WTC11 (cell line): ENCODE measurements around the gene DMXL1. TPM values are rescaled to one million over a fixed set of nuclear protein-coding genes. Genes with fewer than 3 reads are reported as not detected.

Source experiments
- ATAC-seq: fragments of 200-7000 bp; cut with Tn5 transposase; 2 replicates; pipeline ENCODE4 v1.10.0; 2021; ENCODE audit warnings: mild to moderate bottlenecking, moderate library complexity
- CTCF ChIA-PET: fragments of 300-600 bp; sonication (Branson Sonifier 250); formaldehyde crosslinking; loops from one replicate; lab custom pipeline; 2021; ENCODE audit warnings: antibody characterized with exemption; lab: Charles Lee
- POLR2A ChIA-PET: fragments of 350-600 bp; sonication (Branson Sonifier 250); formaldehyde crosslinking; loops from one replicate; lab custom pipeline; 2021; ENCODE audit warnings: antibody characterized with exemption; lab: Charles Lee
- DNase-seq: peaks from one replicate; pipeline ENCODE4 v3.0.0; 2021; ENCODE audit warnings: low spot score
- H3K27ac Mint-ChIP-seq: 2 replicates; pipeline ENCODE4 v1.8.0; 2021; ENCODE audit warnings: mixed read lengths
- H3K27me3 Mint-ChIP-seq: 2 replicates; pipeline ENCODE4 v1.8.0; 2021; ENCODE audit warnings: low read depth, mild to moderate bottlenecking, moderate library complexity, mixed read lengths
- H3K36me3 Mint-ChIP-seq: 2 replicates; pipeline ENCODE4 v1.8.0; 2021; ENCODE audit warnings: mixed read lengths
- H3K4me1 Mint-ChIP-seq: 2 replicates; pipeline ENCODE4 v1.8.0; 2022; ENCODE audit warnings: mixed read lengths
- H3K4me3 Mint-ChIP-seq: 2 replicates; pipeline ENCODE4 v1.8.0; 2021; ENCODE audit warnings: mild to moderate bottlenecking, moderate library complexity, mixed read lengths
- H3K9me3 Mint-ChIP-seq: 2 replicates; pipeline ENCODE4 v1.8.0; 2021; ENCODE audit warnings: mixed read lengths
- MXD4 ChIP-seq: fragments of 250-450 bp; sonication (Bioruptor Pico); IDR thresholded peaks from 2 replicates; pipeline ENCODE4 v1.8.0; 2021; ENCODE audit warnings: mild to moderate bottlenecking, moderate library complexity, borderline replicate concordance
- NFYB ChIP-seq: sonication (generic); formaldehyde crosslinking; conservative IDR thresholded peaks from 2 replicates; pipeline ENCODE4 v1.8.0; 2022; ENCODE audit warnings: low read depth, missing genetic modification reagents
- OVOL2 ChIP-seq: fragments of 250-450 bp; sonication (Bioruptor Pico); IDR thresholded peaks from 2 replicates; pipeline ENCODE4 v1.9.0; 2021; ENCODE audit warnings: mild to moderate bottlenecking, borderline replicate concordance
- TCF7 ChIP-seq: sonication (generic); formaldehyde crosslinking; IDR thresholded peaks from 2 replicates; pipeline ENCODE4 v1.8.0; 2022; ENCODE audit warnings: mild to moderate bottlenecking, low read depth, missing genetic modification reagents, moderate library complexity
- total RNA-seq: library from RNA; stranded (reverse); gene quantifications from 3 replicates; pipeline ENCODE4 v1.2.3, GENCODE V29; 2021
- TF ChIP-seq, protein P1 (sequence below): fragments of 250-450 bp; sonication (Bioruptor Pico); IDR thresholded peaks from 2 replicates; pipeline ENCODE4 v1.9.0; 2021; ENCODE audit warnings: mild to moderate bottlenecking, borderline replicate concordance
- TF ChIP-seq, protein P2 (sequence below): sonication (generic); formaldehyde crosslinking; IDR thresholded peaks from 2 replicates; pipeline ENCODE4 v1.8.1; 2023; ENCODE audit warnings: mild to moderate bottlenecking, moderate library complexity, missing genetic modification reagents
- TF ChIP-seq, protein P3 (sequence below): sonication (generic); formaldehyde crosslinking; IDR thresholded peaks from 2 replicates; pipeline ENCODE4 v1.8.0; 2023; ENCODE audit warnings: mild to moderate bottlenecking, missing genetic modification reagents
- TF ChIP-seq, protein P4 (sequence below): sonication (generic); formaldehyde crosslinking; IDR thresholded peaks from 2 replicates; pipeline ENCODE4 v1.8.1; 2023; ENCODE audit warnings: mild to moderate bottlenecking, missing genetic modification reagents
- TF ChIP-seq, protein P5 (sequence below): fragments of 250-450 bp; sonication (Bioruptor Pico); IDR thresholded peaks from 2 replicates; pipeline ENCODE4 v1.9.0; 2021; ENCODE audit warnings: mild to moderate bottlenecking
- TF ChIP-seq, protein P6 (sequence below): sonication (generic); formaldehyde crosslinking; IDR thresholded peaks from 2 replicates; pipeline ENCODE4 v1.8.1; 2022; ENCODE audit warnings: low read depth, mild to moderate bottlenecking, moderate library complexity, missing genetic modification reagents, borderline replicate concordance
- TF ChIP-seq, protein P7 (sequence below): sonication (generic); formaldehyde crosslinking; conservative IDR thresholded peaks from 2 replicates; pipeline ENCODE4 v1.8.1; 2022; ENCODE audit warnings: mild to moderate bottlenecking, missing genetic modification reagents

The DMXL1 gene
- total RNA-seq, 1 experiment from 2014 or later = 43.7 TPM

DNA sequence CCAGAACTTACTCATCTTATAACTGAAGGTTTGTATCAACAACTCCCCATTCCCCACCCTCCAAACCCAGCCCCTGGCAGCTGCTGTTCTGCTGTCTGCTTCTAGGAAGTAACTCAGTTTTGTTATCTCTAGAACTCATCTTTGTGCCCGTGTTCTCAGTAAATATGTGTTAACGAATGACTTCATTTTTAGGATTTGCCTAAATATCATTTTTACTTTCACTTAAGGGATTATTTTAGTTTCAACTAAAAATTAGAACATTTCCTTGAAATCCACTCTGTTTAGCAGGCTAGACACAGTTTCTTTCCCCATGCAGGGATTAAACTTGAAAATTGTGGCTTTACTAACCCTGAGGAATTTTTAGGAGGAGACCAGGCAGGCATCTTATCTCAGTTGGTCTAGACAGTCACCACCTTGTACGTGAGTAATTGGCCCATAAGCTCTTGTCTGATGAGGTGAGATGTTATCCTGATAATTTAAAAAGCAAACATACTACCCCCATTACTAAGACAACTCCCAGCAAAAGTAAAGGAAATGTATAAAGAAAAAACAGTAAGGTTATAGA is 216.7 kb downstream of the DMXL1 start (continued):
- TF ChIP-seq, protein P1, sequence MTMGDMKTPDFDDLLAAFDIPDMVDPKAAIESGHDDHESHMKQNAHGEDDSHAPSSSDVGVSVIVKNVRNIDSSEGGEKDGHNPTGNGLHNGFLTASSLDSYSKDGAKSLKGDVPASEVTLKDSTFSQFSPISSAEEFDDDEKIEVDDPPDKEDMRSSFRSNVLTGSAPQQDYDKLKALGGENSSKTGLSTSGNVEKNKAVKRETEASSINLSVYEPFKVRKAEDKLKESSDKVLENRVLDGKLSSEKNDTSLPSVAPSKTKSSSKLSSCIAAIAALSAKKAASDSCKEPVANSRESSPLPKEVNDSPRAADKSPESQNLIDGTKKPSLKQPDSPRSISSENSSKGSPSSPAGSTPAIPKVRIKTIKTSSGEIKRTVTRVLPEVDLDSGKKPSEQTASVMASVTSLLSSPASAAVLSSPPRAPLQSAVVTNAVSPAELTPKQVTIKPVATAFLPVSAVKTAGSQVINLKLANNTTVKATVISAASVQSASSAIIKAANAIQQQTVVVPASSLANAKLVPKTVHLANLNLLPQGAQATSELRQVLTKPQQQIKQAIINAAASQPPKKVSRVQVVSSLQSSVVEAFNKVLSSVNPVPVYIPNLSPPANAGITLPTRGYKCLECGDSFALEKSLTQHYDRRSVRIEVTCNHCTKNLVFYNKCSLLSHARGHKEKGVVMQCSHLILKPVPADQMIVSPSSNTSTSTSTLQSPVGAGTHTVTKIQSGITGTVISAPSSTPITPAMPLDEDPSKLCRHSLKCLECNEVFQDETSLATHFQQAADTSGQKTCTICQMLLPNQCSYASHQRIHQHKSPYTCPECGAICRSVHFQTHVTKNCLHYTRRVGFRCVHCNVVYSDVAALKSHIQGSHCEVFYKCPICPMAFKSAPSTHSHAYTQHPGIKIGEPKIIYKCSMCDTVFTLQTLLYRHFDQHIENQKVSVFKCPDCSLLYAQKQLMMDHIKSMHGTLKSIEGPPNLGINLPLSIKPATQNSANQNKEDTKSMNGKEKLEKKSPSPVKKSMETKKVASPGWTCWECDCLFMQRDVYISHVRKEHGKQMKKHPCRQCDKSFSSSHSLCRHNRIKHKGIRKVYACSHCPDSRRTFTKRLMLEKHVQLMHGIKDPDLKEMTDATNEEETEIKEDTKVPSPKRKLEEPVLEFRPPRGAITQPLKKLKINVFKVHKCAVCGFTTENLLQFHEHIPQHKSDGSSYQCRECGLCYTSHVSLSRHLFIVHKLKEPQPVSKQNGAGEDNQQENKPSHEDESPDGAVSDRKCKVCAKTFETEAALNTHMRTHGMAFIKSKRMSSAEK (CRISPR knock-in tag) = no peak
- TF ChIP-seq TCF7 = no peak
- TF ChIP-seq, protein P2, sequence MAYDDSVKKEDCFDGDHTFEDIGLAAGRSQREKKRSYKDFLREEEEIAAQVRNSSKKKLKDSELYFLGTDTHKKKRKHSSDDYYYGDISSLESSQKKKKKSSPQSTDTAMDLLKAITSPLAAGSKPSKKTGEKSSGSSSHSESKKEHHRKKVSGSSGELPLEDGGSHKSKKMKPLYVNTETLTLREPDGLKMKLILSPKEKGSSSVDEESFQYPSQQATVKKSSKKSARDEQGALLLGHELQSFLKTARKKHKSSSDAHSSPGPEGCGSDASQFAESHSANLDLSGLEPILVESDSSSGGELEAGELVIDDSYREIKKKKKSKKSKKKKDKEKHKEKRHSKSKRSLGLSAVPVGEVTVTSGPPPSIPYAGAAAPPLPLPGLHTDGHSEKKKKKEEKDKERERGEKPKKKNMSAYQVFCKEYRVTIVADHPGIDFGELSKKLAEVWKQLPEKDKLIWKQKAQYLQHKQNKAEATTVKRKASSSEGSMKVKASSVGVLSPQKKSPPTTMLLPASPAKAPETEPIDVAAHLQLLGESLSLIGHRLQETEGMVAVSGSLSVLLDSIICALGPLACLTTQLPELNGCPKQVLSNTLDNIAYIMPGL (CRISPR knock-in tag) = no peak
- TF ChIP-seq, protein P3, sequence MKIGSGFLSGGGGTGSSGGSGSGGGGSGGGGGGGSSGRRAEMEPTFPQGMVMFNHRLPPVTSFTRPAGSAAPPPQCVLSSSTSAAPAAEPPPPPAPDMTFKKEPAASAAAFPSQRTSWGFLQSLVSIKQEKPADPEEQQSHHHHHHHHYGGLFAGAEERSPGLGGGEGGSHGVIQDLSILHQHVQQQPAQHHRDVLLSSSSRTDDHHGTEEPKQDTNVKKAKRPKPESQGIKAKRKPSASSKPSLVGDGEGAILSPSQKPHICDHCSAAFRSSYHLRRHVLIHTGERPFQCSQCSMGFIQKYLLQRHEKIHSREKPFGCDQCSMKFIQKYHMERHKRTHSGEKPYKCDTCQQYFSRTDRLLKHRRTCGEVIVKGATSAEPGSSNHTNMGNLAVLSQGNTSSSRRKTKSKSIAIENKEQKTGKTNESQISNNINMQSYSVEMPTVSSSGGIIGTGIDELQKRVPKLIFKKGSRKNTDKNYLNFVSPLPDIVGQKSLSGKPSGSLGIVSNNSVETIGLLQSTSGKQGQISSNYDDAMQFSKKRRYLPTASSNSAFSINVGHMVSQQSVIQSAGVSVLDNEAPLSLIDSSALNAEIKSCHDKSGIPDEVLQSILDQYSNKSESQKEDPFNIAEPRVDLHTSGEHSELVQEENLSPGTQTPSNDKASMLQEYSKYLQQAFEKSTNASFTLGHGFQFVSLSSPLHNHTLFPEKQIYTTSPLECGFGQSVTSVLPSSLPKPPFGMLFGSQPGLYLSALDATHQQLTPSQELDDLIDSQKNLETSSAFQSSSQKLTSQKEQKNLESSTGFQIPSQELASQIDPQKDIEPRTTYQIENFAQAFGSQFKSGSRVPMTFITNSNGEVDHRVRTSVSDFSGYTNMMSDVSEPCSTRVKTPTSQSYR (CRISPR knock-in tag) = no peak
- no peak for TF ChIP-seq OVOL2 (CRISPR knock-in tag)
- TF ChIP-seq, protein P4, sequence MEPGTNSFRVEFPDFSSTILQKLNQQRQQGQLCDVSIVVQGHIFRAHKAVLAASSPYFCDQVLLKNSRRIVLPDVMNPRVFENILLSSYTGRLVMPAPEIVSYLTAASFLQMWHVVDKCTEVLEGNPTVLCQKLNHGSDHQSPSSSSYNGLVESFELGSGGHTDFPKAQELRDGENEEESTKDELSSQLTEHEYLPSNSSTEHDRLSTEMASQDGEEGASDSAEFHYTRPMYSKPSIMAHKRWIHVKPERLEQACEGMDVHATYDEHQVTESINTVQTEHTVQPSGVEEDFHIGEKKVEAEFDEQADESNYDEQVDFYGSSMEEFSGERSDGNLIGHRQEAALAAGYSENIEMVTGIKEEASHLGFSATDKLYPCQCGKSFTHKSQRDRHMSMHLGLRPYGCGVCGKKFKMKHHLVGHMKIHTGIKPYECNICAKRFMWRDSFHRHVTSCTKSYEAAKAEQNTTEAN (CRISPR knock-in tag) = no peak

DNA sequence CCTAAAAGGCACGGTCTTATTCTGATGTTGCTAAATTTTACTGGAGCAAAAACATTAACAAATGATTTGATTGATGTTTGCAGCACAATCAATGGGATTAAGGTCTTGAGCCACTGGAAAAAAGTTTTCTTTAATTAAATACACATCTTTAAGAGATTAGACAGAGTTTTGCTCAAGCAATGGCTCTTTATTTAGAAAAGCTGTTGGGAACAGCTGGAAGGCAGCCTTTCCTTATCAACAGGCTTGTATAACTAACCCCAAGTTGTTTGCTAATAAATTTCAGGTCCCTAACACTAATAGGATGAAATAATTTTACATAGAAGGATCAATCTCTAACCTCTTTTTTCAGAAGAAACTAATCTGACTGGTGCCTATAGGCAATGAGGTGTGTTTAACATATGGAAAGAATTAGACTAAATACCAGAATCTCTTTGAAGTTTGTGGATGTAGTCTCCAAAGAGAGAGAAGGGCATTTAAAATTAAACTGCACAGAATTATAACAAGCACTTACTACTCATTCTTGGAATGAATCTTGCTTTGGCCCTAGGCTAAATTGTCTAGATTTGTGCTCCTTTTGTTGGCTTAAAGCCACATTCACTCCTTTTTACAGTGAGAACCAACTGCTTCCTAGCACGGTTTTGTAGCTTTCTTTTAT is 217.6 kb downstream of the DMXL1 start:
- no peak overlapping the region for H3K27ac Mint-ChIP-seq
- peaks cover 5% of the 10 kb centered on the region for H3K36me3 Mint-ChIP-seq
- TF ChIP-seq, protein P5, sequence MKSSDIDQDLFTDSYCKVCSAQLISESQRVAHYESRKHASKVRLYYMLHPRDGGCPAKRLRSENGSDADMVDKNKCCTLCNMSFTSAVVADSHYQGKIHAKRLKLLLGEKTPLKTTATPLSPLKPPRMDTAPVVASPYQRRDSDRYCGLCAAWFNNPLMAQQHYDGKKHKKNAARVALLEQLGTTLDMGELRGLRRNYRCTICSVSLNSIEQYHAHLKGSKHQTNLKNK (CRISPR knock-in tag) = no peak
- TF ChIP-seq NFYB (CRISPR knock-in tag) = no peak
- TF ChIP-seq, protein P6, sequence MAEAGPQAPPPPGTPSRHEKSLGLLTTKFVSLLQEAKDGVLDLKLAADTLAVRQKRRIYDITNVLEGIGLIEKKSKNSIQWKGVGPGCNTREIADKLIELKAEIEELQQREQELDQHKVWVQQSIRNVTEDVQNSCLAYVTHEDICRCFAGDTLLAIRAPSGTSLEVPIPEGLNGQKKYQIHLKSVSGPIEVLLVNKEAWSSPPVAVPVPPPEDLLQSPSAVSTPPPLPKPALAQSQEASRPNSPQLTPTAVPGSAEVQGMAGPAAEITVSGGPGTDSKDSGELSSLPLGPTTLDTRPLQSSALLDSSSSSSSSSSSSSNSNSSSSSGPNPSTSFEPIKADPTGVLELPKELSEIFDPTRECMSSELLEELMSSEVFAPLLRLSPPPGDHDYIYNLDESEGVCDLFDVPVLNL = no peak
- no peak for TF ChIP-seq MXD4 (CRISPR knock-in tag)
- TF ChIP-seq, protein P7, sequence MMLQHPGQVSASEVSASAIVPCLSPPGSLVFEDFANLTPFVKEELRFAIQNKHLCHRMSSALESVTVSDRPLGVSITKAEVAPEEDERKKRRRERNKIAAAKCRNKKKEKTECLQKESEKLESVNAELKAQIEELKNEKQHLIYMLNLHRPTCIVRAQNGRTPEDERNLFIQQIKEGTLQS (CRISPR knock-in tag) = no peak
- TF ChIP-seq, all 79 proteins: peak for 0
- POLR2A ChIA-PET = interaction anchor here (1.7 kb wide), 1 partner anchor 20 kb away, joined by 4 read pairs; no protein-coding TSS in a partner anchor
- H3K4me1 Mint-ChIP-seq = peaks cover 35% of the 10 kb centered on the region
- H3K4me3 Mint-ChIP-seq = no peak overlapping the region
- ATAC-seq = no peak
- H3K27me3 Mint-ChIP-seq = no peaks in the 10 kb centered on the region
- no peak for DNase-seq
- peaks cover 4% of the 10 kb centered on the region; the same call in 1 of the 2 replicates for H3K9me3 Mint-ChIP-seq
- CTCF ChIA-PET = no interaction called here
